Fibroblast of pulmonary artery (primary cell): Measurements from ENCODE around the gene IRS2.

Experiments used
- DNase-seq: peaks from one replicate; pipeline ENCODE4 v3.0.0-alpha.2; 2010; ENCODE audit warnings: low read depth
- H3K4me3 ChIP-seq: replicated peaks from 2 replicates; pipeline ENCODE4 v1.5.1; 2011; ENCODE audit warnings: low read depth, mild to moderate bottlenecking, control low read depth, low read length, moderate library complexity
- CTCF ChIP-seq: IDR thresholded peaks from 2 replicates; pipeline ENCODE4 v1.5.1; 2011; ENCODE audit warnings: mild to moderate bottlenecking, control low read depth, low read length, inconsistent platforms; ENCODE audit errors: missing control alignments

The IRS2 gene

DNA sequence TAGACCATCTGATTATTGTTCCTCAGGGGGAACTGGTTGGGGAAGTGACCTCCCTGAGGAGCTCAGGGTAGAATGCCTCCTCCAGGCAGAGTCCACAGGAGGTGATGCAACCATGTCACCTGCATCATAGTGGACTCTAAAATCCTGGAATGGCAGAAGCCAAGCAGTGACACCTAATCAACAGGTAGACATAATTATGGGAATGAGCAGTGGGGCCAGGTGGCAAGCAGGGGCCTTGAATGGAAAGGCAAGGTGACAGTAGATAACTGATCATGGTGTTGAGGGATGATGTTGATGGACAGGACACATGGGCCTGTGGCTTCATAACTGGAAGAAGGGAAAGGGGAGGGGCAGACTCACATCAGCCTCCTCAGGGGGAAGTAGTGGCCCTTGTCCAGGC is 27.3 kb upstream of the IRS2 start:
- no peak overlapping the region for H3K4me3 ChIP-seq
- DNase-seq: no peak
- TF ChIP-seq CTCF: no peak

GRCh38 chr13:109812382-109812781 is 26.0 kb upstream of the IRS2 start:
- H3K4me3 ChIP-seq: no peak overlapping the region
- no peak for TF ChIP-seq CTCF
- DNase-seq: no peak

DNA sequence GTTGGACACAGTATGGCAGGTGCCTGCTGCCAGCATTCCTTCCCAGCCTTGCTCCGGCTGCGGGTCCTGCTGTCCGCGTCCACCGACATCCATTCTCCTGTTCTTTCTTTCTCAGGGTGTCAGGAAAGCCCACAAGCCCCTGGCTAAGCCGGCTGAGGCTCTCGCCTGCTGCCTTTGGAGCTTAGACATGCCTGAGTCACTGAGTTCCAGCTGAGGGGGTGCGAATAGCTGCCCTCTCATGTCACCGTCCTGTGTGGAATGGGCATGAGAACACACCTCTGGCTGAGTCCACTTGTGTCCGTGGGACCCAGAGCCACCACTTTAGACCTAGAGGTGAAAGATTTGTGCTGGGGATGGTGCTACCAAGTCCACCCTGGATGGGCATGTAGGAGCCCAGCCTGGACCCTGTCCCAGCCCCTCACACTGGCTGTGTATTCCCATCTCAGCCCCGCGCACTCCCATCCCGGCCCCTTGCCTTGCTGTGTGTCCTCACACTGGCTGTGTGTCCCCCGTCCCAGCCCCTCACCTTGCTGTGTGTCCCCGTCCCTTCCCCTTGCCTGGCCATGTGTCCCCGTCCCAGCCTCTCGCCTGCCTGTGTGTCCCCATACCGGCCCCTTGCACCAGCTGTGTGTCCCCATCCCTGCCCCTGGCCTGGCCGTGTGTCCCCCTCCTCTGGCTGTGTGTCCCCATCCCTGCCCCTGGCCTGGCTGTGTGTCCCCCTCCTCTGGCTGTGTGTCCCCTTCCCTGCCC is 24.6 kb upstream of the IRS2 start:
- no peak for TF ChIP-seq CTCF
- H3K4me3 ChIP-seq: no peak overlapping the region
- no peak for DNase-seq

- no peak for TF ChIP-seq CTCF
Observed at GRCh38 chr13:109809216-109809932, 23.0 kb upstream of the IRS2 start.

GRCh38 chr13:109807345-109807744 is 21.0 kb upstream of the IRS2 start:
- no peak overlapping the region for H3K4me3 ChIP-seq
- no peak for DNase-seq
- TF ChIP-seq CTCF: no peak

More at GRCh38 chr13:109809216-109809932, 23.0 kb upstream of the IRS2 start:
- DNase-seq: no peak
- no peak overlapping the region for H3K4me3 ChIP-seq

DNA sequence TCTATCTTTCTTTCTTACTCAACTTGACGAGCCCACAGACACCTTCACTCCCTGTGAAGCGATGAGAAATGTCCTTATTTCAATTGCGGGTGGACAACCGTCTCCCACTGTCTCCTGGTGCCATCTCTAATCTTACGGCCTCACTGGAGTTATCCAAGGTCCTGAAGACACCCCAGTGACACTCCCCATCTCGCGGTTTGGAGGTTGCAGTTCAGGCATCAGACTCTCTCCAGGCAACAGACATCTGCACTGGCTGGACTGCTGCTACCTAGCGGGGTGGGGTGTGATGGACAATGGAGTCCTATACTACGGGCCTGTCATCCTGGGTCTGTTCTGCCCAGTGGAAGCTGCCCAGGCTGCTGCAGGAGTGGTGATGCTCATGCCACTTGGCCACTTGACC is 18.3 kb upstream of the IRS2 start:
- DNase-seq: no peak
- TF ChIP-seq CTCF: no peak
- no peak overlapping the region for H3K4me3 ChIP-seq
